Measurements from ENCODE around the gene SPNS3. TPM values are rescaled to one million over a fixed set of nuclear protein-coding genes. Genes with fewer than 3 reads are reported as not detected.

The SPNS3 gene
- total RNA-seq, 4 donors from 2014 or later = not detected

DNA sequence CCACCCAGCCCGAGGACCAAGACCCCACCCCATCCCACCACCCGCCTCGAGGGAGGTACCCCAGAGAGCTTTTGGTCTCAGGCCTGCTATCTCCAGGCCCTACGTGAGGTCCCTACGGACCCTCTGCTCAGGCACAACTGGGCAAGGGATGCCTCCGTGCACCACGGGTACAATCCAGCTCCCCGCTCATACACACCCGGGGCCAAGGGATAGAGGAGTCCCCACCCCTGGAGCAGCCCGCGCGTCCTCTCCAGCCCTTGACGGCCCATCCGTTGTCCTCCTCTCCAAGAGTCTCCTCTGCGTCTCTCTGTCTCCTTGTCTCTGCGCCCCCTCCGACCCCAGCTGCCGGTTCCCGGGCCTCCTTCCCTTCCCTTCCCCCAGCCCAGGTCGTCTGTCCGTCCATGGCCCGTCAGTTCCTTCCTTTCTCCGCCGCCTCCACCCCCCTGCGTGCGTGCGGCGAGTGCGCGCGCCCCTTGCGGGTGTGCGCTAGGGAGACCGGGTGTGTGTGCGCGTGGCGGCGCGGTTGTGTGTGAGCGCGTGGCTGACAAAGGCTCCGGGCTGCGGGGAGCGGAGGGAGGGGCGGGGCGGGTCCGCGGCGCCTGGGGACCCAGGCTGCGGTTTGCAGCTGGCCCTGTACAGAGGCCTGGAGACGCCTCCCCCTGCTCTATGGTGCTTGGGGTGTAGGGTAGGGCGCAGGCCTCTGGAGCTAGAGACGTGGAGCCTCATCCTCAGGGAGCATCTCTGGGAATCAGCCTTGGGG, 65.9 kb downstream of the SPNS3 start:
- Histone ChIP-seq H3K4me3 (peak overlapping the region; percentile 33 to 53 (median 50)), H3K9me3 (no peaks in the 10 kb centered on the region), H3K36me3 (no peaks in the 10 kb centered on the region), H3K27me3 (peaks cover 23 to 27% (median 25%) of the 10 kb centered on the region in 3 donors), H3K4me1 (peaks cover 15 to 18% of the 10 kb centered on the region in 2 donors), H3K27ac (peak overlapping the region in 3 of 4 donors; percentile 58 to 66 (median 61))
- in situ Hi-C loops (cut with MboI; ENCODE audit: low sequenced_read_pairs in 4 of 4) (no loop called here), intact Hi-C loops (cut with DNase I; ENCODE audit: low total_unique reads) (loop anchor here (10.0 kb wide), 1 partner anchor 75 kb away; no protein-coding TSS in a partner anchor)
- DNase-seq = no peak
- no peak for ATAC-seq
- TF ChIP-seq POLR2A (IDR thresholded peaks at IDR 0.05) = no peak
- TF ChIP-seq, protein P1, sequence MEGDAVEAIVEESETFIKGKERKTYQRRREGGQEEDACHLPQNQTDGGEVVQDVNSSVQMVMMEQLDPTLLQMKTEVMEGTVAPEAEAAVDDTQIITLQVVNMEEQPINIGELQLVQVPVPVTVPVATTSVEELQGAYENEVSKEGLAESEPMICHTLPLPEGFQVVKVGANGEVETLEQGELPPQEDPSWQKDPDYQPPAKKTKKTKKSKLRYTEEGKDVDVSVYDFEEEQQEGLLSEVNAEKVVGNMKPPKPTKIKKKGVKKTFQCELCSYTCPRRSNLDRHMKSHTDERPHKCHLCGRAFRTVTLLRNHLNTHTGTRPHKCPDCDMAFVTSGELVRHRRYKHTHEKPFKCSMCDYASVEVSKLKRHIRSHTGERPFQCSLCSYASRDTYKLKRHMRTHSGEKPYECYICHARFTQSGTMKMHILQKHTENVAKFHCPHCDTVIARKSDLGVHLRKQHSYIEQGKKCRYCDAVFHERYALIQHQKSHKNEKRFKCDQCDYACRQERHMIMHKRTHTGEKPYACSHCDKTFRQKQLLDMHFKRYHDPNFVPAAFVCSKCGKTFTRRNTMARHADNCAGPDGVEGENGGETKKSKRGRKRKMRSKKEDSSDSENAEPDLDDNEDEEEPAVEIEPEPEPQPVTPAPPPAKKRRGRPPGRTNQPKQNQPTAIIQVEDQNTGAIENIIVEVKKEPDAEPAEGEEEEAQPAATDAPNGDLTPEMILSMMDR (IDR thresholded peaks at IDR 0.05 in 4 of 5, conservative IDR thresholded peaks at IDR 0.05 in 1 of 5) = no peak

DNA sequence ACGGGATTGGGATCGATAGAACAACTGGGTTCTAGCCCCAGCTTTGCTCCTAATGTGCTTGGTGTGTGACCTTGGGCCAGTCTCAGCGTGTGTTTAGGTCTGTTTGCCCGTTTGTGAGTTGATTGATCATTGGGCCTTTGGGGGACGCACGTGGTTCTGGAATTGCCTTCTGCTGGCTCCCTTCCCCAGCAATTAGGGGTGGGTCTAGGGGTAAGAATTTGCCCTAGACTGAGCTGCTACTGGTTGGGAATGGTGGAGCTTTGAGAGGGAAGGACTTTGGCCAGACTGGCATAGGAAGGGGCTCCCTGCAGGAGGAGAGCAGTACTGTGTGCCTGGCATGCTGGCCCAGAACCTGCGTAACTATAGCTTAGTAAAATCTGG, 66.4 kb downstream of the SPNS3 start:
- TF ChIP-seq, protein P1 (IDR thresholded peaks at IDR 0.05 in 4 of 5, conservative IDR thresholded peaks at IDR 0.05 in 1 of 5) = no peak
- no peak for TF ChIP-seq POLR2A (IDR thresholded peaks at IDR 0.05)
- intact Hi-C loops (cut with DNase I; ENCODE audit: low total_unique reads) (no loop called here), in situ Hi-C loops (cut with MboI; ENCODE audit: low sequenced_read_pairs in 4 of 4) (no loop called here)
- DNase-seq (no peak), ATAC-seq (no peak)
- no peaks in the 10 kb centered on the region for H3K9me3 ChIP-seq
- no peaks in the 10 kb centered on the region for H3K36me3 ChIP-seq
- peaks cover 15 to 18% of the 10 kb centered on the region in 2 donors for H3K4me1 ChIP-seq
- H3K27me3 ChIP-seq = peaks cover 23 to 27% (median 25%) of the 10 kb centered on the region in 3 donors
- peak overlapping the region; percentile 33 to 53 (median 50) for H3K4me3 ChIP-seq
- peak overlapping the region in 3 of 4 donors; percentile 58 to 66 (median 61) for H3K27ac ChIP-seq

DNA sequence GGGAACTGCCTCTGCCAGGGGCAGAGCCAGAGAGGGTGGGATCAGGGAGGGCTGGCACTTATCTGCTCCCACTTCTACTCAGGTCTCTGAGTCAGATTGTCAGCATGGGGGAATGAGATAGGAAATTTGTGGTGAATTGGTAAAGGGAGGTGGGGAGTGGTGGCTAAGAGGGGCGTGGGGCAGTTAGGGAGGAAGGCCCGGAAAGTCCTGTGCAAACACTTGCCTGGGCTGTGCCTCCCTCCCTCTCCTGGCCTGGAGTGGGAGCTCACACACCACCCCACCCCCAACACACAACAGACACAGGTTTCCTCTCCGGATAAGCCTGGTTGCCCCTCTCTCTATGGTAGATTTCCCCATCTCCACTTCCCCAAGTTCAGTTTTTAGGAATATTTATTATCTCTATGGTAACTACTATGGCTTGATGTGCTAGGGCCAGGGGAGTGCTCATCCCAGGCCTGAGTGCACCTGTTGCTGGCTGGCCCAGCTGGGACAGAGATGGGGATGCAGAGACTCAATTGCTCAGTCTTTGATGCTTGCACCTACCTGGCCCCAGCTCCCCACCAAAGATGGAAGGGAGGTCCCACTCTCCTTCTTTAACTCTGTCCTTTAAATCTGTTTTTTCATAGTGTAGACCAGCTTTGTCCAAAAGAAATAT, 67.7 kb downstream of the SPNS3 start:
- peaks cover 15 to 20% of the 10 kb centered on the region in 2 donors for H3K4me1 ChIP-seq

DNA sequence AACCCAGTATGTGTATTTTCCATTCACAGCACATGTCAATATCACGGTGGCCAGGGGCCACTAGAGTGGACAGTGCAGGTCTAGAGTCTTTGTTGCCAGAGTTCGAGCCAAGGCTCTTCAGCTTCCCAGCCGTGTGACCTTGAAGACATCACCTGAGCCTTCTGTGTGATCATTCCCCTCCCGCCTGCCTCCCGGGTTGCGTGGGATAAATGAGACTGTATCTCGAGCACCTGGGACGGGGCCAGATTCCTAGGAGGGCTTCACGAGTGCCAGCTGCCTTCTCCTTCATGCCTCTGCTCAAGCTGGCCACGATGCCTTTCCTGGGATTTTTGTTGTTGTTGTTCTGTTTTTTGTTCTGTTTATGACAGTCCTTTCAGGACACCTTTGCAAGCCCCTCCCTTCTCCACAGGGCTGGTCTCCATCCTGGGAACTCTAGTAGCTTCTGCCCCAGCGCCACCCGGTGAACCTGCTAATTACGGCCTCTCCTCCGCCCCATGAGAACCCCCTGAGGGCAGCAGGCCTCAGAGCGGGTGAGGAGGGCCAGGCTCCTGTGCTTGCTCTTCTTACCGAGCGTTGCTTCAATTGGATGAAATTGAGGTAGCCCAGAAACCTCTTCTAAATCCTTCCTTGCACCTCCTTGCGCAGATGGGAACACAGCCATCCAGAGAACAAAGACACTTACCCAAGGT, 68.9 kb downstream of the SPNS3 start:
- no peaks in the 10 kb centered on the region for H3K9me3 ChIP-seq
- ATAC-seq (no peak), DNase-seq (no peak)
- peaks cover 22 to 29% of the 10 kb centered on the region in 2 donors for H3K4me1 ChIP-seq
- no peaks in the 10 kb centered on the region for H3K36me3 ChIP-seq
- intact Hi-C loops (cut with DNase I; ENCODE audit: low total_unique reads) = no loop called here
- peaks cover 23 to 27% (median 25%) of the 10 kb centered on the region in 3 donors for H3K27me3 ChIP-seq
- H3K27ac ChIP-seq = peak overlapping the region in 2 of 4 donors; percentile 40 to 61
- in situ Hi-C loops (cut with MboI; ENCODE audit: low sequenced_read_pairs in 4 of 4) = no loop called here
- no peak overlapping the region for H3K4me3 ChIP-seq
- no peak for TF ChIP-seq POLR2A (IDR thresholded peaks at IDR 0.05)
- TF ChIP-seq, protein P1 (IDR thresholded peaks at IDR 0.05 in 4 of 5, conservative IDR thresholded peaks at IDR 0.05 in 1 of 5) = no peak

More for the DNA sequence above, 67.7 kb downstream of the SPNS3 start:
- intact Hi-C loops (cut with DNase I; ENCODE audit: low total_unique reads) (no loop called here), in situ Hi-C loops (cut with MboI; ENCODE audit: low sequenced_read_pairs in 4 of 4) (no loop called here)
- Histone ChIP-seq H3K4me3 (peak overlapping the region in 2 of 4 donors; percentile 27 to 50), H3K36me3 (no peaks in the 10 kb centered on the region), H3K27me3 (peaks cover 23 to 27% (median 25%) of the 10 kb centered on the region in 3 donors), H3K9me3 (no peaks in the 10 kb centered on the region), H3K27ac (peak overlapping the region in 3 of 4 donors; percentile 38 to 66 (median 58))
- DNase-seq (no peak), ATAC-seq (no peak)
- TF ChIP-seq, protein P1 (IDR thresholded peaks at IDR 0.05 in 4 of 5, conservative IDR thresholded peaks at IDR 0.05 in 1 of 5) = no peak
- TF ChIP-seq POLR2A (IDR thresholded peaks at IDR 0.05) = no peak

All from gastrocnemius medialis (tissue), 4 donors.